HG03196 (cell line): Measurements from ENCODE around the gene TOM1.

Experiments
- ATAC-seq: cut with Tn5 transposase; IDR thresholded peaks from one replicate; pipeline ENCODE4 v1.9.1; 2021; ENCODE audit not compliant: unreplicated experiment

TOM1 gene

DNA sequence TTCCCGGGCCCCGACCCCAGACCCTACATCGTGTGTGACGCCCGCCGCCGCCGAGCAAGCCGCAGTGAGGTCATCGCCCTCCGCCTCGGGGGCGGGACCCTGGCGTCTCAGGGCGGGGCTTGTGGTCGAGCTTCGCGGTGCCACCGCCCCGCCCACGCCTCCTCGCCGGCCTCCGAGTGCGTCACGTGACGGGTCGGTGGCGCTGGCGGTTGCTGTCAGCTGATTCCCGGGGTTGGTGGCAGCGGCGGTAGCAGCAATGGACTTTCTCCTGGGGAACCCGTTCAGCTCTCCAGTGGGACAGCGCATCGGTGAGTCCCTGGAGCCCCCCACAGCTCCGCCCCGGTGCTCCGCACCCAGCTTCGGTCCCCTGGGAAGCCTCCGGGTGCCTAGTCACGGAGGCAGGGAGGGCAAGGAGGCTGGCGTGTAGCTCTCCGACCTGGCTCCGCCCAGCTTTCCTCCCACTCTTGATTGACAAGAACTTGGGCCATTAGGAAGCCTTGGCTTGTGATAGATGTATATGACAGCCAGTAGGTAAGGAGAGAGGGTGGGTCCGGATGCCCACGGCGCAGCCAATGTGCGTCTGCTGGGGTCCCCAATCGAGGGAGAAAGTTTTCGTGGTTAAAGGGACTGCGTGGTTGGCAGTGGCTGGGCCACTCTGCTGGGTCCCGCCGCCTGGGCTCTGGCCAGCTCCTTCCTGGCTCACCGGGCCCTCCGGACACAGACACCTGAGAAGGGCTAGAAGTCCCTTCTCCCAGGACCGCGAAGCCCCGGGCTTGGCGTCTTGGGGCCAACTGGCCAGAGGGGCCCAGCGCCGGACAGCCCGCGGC lies at the start of gene TOM1:
TOM1 (plus strand) TSS at position 222 of the 827 bp plus-strand sequence; CDS start at position 257, 35 bp downstream.
- peak; percentile 95 for ATAC-seq

DNA sequence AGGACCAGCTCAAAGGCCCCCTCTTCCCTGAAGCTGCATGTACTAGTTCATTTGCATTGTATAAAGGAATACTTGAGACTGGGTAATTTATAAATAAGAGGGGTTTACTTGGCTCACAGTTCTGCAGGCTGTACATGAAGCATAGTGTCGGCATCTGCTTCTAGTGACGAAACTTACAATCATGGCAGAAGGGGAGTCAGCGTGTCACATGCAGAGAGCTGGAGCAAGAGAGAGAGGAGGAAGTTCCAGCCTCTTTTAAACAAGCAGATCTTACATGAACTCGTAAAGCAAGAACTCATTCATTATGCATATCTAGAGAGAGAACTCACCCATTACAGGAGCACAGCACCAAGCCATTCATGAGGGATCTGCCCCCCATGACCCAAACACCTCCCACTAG lies 49.5 kb upstream of the TOM1 start:
- ATAC-seq = no peak

DNA sequence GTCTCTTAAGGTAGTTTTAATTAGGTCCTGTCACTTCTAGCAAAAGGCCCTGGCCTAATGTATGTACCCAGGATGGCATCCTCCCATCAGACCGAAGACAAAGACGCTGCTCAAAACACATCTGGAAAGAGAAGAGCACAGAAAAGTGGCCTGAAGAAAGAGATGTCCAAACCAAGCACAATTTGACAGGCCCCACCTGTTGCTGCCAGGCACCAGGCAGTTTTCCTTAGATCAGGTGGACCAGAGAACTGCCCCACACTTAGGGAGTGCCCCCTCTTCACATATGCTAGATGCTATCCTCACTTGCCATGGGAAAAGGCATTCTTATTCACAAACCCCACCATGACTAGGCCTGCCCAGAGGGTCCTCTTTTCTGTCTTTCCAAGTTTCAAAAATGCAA lies 45.7 kb upstream of the TOM1 start:
- ATAC-seq = no peak

DNA sequence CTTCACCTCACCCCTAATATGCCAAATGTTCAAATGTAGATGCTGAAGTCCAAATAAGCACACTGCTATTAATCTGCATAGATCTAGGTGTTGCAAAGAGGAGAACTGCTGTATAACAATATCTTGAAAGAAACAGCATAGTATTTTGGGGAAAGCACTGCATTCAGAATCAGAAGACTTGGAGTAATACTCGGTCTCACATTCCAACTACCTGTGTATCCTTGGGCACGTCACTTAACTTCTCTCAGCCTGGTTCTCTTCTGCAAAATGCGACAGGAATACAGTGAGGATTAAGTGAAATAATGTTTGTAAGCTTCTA lies 42.7 kb upstream of the TOM1 start:
- peak; percentile 24 for ATAC-seq

DNA sequence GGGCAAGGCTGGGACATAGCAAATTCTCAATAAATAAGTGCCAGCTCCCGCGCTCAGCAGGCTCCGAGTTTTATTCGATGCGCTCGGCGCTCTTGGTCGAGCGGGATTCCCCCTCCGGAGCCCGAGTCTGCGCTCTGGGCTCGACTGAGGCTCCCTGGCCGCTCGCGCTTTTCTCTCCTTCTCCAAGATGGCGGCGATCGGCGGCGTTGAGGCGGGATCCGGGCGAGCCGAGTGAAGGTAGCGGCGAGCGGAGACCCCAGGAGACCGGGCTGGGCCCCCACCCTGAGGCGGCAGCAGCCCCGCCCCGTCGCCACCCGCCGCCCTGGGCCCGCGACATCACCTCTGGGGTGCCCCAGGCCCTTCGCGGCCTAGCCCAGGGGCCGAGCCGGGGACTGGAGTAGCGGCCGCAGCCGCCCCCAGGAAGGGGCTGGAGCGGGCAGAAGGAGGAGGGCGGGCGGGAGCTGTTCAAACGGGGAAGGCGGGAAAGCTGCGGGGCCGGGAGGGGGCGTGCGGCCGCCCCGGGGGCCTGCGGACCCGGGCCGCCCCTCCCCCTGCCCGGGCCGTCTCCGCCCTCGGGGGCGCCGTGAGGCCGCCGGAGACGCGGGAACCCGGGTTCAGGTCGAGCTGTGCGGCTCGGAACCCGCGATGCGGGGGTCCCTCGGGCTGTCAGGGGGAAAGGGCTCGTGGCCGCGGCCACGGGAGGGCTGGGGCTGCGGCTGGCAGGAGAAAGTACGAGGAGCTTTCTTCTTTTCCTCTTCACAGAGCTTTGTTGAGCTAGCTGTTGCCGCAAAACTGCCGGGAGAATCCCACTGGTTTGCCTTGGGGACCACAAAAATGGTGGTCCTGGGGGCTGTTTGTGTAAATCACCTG lies 42.1 kb upstream of the TOM1 start, which contains the start of gene HMGXB4:
HMGXB4 (plus strand) TSS at position 173 of the 870 bp plus-strand sequence. CDS start 4,898 bp downstream, outside the sequence.
- ATAC-seq = peak; percentile 89

DNA sequence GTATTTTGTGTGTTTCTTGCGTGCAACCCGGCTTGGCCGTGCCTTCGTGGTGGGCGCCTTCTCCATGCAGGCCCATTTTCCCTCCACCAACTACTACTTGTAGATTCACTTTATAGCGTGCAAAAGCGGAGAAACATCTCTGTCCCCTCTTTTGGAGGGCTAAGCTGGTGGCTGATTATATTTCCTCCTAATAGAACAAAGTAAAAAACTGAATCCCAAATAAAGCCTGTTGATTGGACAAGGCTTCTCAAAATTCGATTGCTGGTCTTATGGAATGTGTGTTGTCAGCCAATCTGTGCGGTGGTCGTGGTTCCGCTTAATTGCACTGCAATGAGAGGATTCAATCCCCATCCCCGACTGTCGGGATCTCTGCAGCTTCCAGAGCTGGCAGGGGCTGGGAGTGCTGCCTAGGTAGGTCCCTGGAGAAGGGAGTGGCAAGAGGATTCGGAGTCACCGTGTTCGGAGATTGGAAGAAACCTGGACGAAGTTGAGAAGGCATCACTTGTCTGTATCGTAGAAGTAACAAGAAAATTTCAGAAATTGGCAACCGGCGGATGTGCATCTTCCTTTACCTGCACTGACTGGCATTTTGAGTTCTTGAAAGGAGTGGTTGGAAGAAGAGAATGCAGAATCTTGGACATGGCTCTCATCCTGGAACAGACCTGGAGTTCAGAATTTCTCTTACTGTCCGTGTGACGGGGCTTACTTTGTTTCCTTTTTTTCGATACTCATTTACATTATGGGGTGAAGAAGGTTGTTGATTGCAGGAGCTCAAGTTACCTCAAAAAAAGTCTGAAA lies 41.3 kb upstream of the TOM1 start:
- no peak for ATAC-seq

DNA sequence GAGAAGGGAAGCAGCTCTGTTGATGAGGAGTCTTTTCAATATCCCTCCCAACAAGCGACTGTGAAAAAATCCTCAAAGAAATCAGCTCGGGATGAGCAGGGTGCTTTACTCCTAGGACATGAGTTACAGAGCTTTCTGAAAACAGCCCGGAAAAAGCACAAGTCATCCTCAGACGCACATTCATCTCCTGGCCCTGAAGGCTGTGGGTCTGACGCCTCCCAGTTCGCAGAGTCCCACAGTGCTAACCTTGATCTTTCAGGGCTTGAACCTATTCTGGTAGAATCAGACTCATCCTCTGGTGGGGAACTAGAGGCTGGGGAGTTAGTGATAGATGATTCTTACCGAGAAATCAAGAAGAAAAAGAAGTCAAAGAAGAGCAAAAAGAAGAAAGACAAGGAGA lies 34.7 kb upstream of the TOM1 start:
- ATAC-seq = no peak

DNA sequence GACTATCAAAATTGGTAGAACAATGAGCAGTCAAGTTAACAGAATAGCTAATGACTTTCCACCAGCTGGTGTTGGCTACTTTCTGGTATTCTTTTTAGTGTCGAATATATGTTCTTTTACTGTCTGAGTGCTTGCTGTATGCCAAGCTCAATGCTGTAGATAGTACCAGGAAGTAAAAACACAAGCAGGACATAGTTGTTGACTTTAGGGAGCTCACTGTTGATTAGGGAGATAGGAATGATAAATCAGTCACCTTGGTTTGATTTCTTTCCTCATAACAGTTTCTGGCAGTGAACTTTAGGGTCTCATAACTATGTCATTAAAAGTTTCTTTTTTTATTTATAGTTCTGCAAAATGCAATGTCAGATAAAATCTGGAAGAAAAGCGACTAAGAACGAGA lies 33.4 kb upstream of the TOM1 start:
- ATAC-seq = no peak

DNA sequence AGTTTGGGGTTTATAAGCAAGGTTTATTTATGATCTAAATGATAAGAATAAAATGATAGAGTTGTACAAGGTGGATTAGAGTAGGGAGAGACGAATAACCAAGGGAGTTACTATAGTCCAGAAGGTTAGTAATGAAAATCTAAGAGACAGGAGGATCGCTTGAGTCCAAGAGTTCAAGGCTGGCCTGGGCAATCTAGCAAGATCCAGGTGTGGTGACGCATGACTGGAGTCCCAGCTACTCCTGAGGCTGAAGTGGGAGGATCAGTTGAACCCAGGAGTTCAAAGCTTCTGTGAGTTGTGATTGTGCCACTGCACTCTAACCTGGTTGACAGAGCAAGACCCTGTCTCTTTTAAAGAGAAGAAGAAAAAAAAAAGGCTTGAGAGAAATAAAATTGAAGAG lies 30.1 kb upstream of the TOM1 start:
- no peak for ATAC-seq

DNA sequence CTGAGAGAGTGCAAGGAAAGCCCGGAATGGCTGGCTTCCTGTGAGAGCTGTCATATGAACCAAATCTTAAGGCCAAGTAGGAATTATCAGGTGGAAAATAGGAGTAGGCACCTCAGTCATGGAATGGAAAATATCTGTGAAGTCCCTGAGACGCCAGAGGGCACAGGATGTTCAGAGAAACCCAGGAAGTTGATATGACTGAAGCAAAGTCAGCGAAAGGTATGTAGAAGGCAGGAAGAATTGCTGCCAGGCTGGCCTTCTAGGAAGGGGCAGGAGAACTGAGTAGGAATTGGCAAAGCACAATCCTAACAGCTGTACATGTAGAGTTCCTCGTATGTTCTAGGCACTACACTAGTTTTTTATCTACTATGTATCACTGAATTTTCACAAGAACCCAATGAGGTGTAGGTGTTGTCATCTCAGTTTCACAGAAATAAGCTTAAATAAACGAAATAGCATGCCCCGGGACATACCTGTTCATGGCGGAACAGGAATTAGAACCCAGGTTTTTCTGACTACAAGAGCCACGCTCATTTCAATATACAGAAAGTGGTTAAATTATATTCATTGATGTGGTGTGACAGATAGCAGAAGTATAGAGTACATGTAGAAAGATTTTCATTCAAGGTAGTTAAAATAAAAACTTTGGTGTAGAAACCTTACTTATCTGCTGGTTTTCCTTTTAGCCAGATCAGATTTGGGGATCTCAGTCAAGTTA lies 25.4 kb upstream of the TOM1 start:
- ATAC-seq = no peak

DNA sequence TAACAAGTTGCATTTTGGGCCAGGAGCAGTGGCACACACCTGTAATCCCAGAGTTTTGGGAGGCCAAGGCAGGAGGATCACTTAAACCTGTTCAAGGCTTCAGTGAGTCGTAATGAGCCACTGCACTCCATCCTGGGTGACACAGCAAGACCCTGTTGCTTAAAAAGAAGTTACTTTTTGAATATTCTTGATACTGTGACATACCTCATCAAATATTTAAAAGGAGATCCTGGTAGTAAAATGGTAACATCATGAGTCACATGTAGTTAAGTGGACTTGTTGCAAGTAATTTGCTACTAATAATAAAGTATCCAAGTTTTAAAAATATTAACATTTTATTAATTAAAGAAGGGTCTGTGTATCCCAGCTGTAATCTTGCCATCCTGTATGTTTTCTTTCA lies 24.1 kb upstream of the TOM1 start:
- no peak for ATAC-seq

DNA sequence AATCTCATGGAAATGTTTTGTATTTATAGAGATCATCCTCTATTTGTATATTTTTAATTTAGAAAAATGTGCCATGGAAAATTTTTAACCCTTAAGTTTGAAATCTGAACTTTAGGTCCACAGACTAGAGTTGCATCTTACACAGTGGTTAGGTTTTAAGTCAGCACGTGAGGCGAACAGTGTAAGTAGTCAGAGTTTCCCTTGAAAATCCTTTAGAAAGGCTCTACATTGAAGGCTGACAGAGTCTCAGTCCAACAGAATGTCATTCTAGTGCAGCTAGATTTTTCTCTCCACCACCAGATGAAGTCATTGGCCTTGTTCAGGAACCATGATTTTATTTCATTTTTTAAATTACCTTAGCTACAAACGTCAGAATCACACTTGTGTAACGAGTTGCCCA lies 23.7 kb upstream of the TOM1 start:
- no peak for ATAC-seq

DNA sequence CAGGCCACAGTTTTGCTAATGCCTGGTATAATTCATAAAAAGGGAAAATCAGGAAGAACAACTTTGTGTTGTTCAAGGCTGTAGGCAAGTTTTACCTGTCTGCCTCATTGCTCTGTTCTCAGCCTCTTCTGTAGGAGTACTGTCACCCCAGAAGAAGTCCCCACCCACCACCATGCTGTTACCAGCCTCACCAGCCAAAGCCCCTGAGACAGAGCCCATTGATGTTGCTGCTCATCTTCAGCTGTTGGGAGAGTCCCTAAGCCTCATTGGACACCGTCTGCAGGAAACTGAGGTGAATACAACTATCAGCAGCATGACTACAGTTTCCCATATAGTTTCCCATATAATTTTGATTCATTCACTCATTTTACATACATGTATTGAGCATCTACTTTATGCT lies 11.6 kb upstream of the TOM1 start:
- no peak for ATAC-seq

DNA sequence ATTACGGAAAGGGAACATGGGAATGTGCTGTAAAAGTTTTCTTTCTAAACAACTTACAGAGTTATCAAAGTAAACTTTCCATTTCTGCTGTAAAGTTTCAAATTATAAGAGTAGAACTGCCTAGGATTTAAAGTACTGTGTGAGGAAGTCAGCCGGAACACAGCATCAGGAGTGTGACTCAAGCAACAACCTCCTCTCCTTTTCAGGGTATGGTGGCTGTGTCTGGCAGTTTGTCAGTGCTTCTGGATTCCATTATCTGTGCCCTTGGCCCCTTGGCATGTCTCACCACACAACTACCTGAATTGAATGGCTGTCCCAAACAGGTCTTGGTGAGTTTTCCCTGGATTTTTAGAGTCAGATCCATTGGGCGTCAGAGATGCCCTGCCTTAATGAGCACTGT lies 6.9 kb upstream of the TOM1 start:
- ATAC-seq = no peak

DNA sequence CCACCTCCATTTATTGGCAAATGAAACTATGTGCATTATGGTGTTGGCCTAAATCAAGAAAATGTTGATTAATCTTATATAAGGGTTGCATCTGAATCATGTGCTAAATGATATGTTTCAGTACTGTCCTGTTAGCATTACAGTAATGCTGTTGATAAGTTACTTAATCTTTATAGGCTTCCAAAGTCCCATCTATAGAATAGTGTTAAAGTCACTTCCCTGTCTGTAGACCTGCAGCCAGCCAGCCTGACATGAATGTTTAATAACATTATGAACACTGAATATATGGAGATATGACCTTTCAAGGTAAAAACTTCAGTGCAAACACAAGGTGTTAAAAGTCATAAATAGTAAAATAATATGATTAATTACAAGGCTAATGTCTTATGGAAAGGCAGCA lies 3.6 kb upstream of the TOM1 start:
- ATAC-seq = no peak

DNA sequence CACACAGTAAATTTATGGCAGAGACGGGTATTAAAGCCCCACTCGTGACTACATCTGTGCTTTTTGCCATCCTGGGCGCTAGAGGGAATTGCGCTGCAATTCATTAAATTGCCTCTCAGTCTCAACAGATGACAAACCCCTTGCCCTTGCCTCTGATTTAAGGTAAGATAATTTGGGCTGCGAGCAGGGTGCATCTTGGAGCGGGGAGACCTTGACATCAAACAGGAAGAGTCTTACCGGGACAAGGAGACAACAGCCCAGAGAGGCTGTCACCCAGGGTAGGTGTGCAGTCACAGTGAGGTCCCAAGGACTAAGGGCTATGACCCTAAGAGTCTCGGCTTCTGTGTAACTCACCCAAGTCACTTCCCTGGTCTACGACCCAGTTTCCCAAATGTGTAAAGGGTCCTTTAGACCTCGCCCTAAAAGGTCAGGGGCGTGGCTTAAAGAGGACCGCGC lies 449 bp upstream of the TOM1 start:
- ATAC-seq = peak; percentile 16

DNA sequence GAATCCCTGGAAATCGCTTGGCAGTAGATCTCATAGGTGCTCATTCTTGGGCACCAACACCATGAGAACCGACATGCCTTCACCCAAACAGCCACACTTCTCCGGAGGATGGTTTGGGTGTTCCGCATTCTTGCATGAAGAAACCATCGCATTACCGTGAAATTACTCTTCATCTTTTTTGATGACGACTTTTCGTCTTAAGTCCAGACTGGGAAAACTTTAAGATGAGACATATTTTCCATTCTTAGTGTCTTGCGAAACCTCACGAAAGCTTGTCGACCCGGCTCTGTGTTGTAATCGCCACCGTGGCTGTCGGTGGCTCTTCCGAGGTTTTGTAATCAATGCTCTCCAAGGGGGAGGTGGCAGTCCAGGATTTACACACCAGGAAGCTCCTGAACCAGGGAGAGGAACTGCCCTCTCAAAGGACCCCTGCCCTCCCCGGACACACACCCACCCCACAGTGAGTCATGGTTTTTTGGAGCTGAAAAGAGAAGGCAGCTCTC lies 1.7 kb downstream of the TOM1 start:
- no peak for ATAC-seq

DNA sequence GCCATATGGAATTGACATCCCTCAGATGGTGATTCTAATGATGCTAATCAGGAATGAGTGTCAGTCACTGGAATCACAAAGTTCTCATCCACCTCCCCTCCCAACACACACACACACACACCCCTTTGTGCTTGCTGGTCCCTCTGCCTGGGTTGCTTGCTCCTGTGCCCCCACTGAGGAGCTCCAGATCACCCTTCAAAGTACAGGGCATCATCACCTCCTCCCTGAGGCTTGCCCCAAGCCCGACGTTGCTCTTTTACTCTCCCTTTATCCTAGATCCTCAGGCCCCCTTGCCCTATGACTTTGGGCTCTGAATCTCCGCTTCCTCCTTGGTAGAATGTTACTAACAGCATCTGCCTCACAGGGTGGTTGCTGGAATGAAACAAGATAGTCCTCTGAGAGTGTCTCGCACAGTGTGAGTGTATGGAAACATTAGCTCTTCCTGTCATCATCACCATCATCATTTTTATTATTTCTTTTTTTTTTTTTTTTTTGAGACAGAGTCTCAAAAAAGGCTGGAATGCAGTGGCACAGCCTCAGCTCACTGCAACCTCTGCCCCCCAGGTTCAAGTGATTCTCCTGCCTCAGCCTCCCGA lies 3.4 kb downstream of the TOM1 start:
- ATAC-seq = no peak

DNA sequence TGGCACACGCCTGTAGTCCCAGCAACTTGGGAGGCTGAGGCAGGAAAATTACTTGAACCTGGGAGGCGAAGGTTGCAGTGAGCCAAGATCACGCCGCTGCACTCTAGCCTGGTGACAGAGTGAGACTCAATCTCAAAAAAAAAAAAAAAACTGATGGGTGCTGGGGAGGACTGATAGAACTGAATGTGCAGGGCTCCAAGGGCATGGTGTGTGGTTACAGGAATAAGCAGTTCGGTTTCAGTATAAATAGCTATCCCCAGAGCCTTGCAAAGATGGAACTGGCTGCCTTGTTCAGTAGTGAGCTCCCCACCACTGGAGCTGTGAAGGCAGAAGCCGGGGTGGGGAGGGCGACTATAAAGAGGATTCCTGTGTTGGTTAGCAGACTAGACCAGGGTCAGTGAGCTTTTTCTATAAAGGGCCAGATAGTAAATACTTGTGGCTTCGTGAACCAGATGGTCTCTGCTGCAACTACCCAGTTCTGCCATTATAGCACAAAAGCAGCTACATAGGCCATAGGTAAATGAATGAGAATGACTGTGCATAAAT lies 5.9 kb downstream of the TOM1 start:
- no peak for ATAC-seq
